PC-3 (cell line): Measurements from ENCODE around the gene CSRP2.

ENCODE experiments used
- CTCF ChIP-seq: fragments of 300-600 bp; sonication (generic); conservative IDR thresholded peaks from 2 replicates; pipeline ENCODE4 v1.5.1; 2017; ENCODE audit warnings: antibody characterized with exemption, low read depth, mild to moderate bottlenecking, low read length
- EZH2 ChIP-seq: fragments of 300-600 bp; sonication (generic); IDR thresholded peaks from one replicate; pipeline ENCODE4 v1.6.1; 2017; ENCODE audit warnings: antibody characterized with exemption, mild to moderate bottlenecking, low read length; ENCODE audit not compliant: unreplicated experiment

GRCh38 chr12:76909290-76909689, 30.5 kb upstream of the CSRP2 start:
- TF ChIP-seq EZH2 (no peak), CTCF (no peak)
